ENCODE data around the gene CLPTM1L. TPM values are rescaled to one million over a fixed set of nuclear protein-coding genes. Genes with fewer than 3 reads are reported as not detected.

Gene CLPTM1L
- total RNA-seq, 4 donors from 2014 or later: 92.3 to 132 (median 108) TPM

GRCh38 chr5:1363581-1363980 lies 18.7 kb upstream of the CLPTM1L start:
- TF ChIP-seq, protein P1, sequence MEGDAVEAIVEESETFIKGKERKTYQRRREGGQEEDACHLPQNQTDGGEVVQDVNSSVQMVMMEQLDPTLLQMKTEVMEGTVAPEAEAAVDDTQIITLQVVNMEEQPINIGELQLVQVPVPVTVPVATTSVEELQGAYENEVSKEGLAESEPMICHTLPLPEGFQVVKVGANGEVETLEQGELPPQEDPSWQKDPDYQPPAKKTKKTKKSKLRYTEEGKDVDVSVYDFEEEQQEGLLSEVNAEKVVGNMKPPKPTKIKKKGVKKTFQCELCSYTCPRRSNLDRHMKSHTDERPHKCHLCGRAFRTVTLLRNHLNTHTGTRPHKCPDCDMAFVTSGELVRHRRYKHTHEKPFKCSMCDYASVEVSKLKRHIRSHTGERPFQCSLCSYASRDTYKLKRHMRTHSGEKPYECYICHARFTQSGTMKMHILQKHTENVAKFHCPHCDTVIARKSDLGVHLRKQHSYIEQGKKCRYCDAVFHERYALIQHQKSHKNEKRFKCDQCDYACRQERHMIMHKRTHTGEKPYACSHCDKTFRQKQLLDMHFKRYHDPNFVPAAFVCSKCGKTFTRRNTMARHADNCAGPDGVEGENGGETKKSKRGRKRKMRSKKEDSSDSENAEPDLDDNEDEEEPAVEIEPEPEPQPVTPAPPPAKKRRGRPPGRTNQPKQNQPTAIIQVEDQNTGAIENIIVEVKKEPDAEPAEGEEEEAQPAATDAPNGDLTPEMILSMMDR (IDR thresholded peaks at IDR 0.05; ENCODE audit: low read depth): no peak

- TF ChIP-seq, protein P1 (IDR thresholded peaks at IDR 0.05; ENCODE audit: low read depth): no peak
Measured at GRCh38 chr5:1363160-1363559, 18.3 kb upstream of the CLPTM1L start.

DNA sequence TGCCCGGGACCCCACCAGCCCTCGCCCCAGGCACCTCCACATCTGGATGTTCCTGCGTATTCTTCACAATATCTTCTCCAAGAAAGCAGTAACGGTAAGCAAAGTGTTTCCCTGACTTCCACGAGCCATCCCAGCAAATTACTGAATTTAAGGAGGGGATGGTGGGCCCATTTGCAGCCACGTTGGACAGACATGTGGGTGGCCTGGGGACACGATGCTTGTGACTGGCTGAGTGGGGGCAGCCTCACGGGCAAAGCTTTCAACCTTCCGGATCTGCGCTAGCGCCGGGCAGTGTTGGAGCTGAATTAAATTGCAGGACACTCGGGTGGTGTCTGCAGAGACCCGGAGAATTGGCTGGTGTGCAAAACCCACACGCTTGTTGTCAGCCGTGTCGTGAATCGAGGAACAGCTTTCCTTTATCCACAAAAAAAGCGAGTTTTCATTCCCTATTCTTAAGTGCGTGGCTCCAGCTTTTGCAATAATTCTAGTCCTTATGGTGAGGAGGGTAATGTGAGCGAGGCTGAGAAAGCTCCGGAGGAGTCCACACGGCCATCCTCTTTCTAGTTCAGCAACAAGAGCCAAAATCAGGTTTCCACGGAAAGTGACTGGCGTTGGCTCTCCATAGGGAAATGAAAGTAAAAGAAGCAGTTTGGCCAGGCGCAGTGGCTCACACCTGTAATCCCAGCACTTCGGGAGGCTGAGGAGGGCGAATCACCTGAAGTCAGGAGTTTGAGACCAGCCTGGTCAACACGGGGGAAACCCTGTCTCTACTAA lies 17.5 kb upstream of the CLPTM1L start:
- TF ChIP-seq, protein P1 (IDR thresholded peaks at IDR 0.05; ENCODE audit: low read depth): no peak

DNA sequence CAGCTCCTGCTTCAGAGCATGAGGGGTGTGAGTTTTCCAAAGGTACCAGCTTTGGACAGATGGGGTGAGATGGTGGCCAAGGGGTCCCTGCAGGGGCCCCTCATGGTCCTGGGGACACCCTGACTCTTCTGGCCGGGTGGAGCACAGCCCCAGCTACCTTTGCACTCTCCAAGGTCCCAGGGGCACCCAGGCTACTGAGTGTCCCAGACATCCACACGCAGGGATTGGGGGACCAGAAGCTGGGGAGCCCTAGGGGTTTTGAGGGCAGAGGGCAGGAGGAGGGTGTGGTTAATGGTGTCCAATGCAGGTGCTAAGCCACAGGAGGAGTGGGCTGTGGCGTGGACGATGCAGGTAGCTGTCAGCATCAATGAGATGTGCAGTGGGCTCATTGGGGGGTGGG lies 16.0 kb upstream of the CLPTM1L start:
- TF ChIP-seq, protein P1 (IDR thresholded peaks at IDR 0.05; ENCODE audit: low read depth): no peak

GRCh38 chr5:1359713-1360112 lies 14.8 kb upstream of the CLPTM1L start:
- TF ChIP-seq, protein P1 (IDR thresholded peaks at IDR 0.05; ENCODE audit: low read depth): no peak

GRCh38 chr5:1359031-1359645 lies 14.2 kb upstream of the CLPTM1L start:
- TF ChIP-seq, protein P1 (IDR thresholded peaks at IDR 0.05; ENCODE audit: low read depth): no peak

DNA sequence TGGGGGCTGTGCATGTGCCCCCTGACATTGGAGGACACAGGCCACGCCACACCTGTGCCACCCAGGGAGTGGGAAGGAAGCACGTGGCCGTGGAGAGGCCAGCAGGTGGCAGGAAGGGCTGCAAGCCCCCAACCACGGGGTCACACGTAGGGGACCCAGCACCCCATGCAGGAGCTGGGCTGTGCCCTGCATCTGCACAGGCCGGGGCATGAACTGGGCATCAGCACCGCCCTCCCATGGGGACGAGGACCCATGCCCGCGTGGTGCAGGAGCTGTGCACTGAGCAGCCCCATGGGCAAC lies 13.8 kb upstream of the CLPTM1L start:
- TF ChIP-seq, protein P1 (IDR thresholded peaks at IDR 0.05; ENCODE audit: low read depth): no peak
